Measurements from ENCODE around the gene ID2. TPM values are rescaled to one million over a fixed set of nuclear protein-coding genes. Genes with fewer than 3 reads are reported as not detected.
A peak's percentile ranks its signal among the peaks of the same experiment; 100 is the strongest.

The ID2 gene
- total and polyA plus RNA-seq, 2 of the 13 experiments (the other 11 are each of a cell fraction or from before 2014, with no cell fraction given), result 214 to 719 TPM

DNA sequence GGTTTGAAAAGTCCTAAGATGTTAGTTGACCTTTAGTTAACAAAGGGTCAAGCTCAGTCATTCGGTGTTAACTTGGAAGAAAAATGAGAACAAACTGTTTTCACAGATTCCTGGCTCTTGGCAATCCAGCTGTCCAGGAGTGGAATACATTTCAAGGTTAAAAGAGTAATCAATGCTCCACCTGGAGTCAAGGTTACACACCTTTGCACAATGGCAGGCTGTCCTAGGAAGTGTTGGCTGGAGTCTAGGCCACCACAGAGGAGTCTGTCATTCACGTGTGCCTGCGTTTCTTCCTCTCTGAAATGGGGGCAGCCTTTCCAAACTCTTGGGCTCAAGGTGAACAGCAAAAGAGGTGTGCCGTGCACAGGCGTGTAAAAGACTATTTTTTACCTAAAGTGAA is 6.3 kb upstream of the ID2 start (continued):
- TF ChIP-seq, protein P1, sequence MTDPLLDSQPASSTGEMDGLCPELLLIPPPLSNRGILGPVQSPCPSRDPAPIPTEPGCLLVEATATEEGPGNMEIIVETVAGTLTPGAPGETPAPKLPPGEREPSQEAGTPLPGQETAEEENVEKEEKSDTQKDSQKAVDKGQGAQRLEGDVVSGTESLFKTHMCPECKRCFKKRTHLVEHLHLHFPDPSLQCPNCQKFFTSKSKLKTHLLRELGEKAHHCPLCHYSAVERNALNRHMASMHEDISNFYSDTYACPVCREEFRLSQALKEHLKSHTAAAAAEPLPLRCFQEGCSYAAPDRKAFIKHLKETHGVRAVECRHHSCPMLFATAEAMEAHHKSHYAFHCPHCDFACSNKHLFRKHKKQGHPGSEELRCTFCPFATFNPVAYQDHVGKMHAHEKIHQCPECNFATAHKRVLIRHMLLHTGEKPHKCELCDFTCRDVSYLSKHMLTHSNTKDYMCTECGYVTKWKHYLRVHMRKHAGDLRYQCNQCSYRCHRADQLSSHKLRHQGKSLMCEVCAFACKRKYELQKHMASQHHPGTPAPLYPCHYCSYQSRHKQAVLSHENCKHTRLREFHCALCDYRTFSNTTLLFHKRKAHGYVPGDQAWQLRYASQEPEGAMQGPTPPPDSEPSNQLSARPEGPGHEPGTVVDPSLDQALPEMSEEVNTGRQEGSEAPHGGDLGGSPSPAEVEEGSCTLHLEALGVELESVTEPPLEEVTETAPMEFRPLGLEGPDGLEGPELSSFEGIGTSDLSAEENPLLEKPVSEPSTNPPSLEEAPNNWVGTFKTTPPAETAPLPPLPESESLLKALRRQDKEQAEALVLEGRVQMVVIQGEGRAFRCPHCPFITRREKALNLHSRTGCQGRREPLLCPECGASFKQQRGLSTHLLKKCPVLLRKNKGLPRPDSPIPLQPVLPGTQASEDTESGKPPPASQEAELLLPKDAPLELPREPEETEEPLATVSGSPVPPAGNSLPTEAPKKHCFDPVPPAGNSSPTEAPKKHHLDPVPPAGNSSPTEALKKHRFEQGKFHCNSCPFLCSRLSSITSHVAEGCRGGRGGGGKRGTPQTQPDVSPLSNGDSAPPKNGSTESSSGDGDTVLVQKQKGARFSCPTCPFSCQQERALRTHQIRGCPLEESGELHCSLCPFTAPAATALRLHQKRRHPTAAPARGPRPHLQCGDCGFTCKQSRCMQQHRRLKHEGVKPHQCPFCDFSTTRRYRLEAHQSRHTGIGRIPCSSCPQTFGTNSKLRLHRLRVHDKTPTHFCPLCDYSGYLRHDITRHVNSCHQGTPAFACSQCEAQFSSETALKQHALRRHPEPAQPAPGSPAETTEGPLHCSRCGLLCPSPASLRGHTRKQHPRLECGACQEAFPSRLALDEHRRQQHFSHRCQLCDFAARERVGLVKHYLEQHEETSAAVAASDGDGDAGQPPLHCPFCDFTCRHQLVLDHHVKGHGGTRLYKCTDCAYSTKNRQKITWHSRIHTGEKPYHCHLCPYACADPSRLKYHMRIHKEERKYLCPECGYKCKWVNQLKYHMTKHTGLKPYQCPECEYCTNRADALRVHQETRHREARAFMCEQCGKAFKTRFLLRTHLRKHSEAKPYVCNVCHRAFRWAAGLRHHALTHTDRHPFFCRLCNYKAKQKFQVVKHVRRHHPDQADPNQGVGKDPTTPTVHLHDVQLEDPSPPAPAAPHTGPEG (CRISPR knock-in tag; IDR thresholded peaks at IDR 0.05), result no peak
- TF ChIP-seq MEF2D (CRISPR knock-in tag; IDR thresholded peaks at IDR 0.05), result 0 out of 2 replicates have a peak, but pooled peaks have one; percentile 40
- TF ChIP-seq ZBTB1 (CRISPR knock-in tag; IDR thresholded peaks at IDR 0.05; ENCODE audit: borderline replicate concordance), result no peak
- TF ChIP-seq, protein P2, sequence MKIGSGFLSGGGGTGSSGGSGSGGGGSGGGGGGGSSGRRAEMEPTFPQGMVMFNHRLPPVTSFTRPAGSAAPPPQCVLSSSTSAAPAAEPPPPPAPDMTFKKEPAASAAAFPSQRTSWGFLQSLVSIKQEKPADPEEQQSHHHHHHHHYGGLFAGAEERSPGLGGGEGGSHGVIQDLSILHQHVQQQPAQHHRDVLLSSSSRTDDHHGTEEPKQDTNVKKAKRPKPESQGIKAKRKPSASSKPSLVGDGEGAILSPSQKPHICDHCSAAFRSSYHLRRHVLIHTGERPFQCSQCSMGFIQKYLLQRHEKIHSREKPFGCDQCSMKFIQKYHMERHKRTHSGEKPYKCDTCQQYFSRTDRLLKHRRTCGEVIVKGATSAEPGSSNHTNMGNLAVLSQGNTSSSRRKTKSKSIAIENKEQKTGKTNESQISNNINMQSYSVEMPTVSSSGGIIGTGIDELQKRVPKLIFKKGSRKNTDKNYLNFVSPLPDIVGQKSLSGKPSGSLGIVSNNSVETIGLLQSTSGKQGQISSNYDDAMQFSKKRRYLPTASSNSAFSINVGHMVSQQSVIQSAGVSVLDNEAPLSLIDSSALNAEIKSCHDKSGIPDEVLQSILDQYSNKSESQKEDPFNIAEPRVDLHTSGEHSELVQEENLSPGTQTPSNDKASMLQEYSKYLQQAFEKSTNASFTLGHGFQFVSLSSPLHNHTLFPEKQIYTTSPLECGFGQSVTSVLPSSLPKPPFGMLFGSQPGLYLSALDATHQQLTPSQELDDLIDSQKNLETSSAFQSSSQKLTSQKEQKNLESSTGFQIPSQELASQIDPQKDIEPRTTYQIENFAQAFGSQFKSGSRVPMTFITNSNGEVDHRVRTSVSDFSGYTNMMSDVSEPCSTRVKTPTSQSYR (CRISPR knock-in tag; IDR thresholded peaks at IDR 0.05; ENCODE audit: borderline replicate concordance), result peak; percentile 49; the same call in 1 of the 2 replicates
- TF ChIP-seq HNF4A (CRISPR knock-in tag; IDR thresholded peaks at IDR 0.05), result peak; percentile 84
- TF ChIP-seq ZSCAN31 (CRISPR knock-in tag; IDR thresholded peaks at IDR 0.05; ENCODE audit: low read depth), result peak; percentile 72; the same call in 1 of the 2 replicates
- TF ChIP-seq, protein P3, sequence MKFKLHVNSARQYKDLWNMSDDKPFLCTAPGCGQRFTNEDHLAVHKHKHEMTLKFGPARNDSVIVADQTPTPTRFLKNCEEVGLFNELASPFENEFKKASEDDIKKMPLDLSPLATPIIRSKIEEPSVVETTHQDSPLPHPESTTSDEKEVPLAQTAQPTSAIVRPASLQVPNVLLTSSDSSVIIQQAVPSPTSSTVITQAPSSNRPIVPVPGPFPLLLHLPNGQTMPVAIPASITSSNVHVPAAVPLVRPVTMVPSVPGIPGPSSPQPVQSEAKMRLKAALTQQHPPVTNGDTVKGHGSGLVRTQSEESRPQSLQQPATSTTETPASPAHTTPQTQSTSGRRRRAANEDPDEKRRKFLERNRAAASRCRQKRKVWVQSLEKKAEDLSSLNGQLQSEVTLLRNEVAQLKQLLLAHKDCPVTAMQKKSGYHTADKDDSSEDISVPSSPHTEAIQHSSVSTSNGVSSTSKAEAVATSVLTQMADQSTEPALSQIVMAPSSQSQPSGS (CRISPR knock-in tag; IDR thresholded peaks at IDR 0.05), result peak; percentile 43; the same call in 1 of the 2 replicates
- no peak for TF ChIP-seq CBFB (CRISPR knock-in tag; IDR thresholded peaks at IDR 0.05)
- TF ChIP-seq RFX1 (IDR thresholded peaks at IDR 0.05), result peak; percentile 7; the same call in 1 of the 2 replicates
- TF ChIP-seq, protein P4, sequence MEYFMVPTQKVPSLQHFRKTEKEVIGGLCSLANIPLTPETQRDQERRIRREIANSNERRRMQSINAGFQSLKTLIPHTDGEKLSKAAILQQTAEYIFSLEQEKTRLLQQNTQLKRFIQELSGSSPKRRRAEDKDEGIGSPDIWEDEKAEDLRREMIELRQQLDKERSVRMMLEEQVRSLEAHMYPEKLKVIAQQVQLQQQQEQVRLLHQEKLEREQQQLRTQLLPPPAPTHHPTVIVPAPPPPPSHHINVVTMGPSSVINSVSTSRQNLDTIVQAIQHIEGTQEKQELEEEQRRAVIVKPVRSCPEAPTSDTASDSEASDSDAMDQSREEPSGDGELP (IDR thresholded peaks at IDR 0.05; ENCODE audit: borderline replicate concordance, low read depth), result peak; percentile 88
- peak; percentile 70 for TF ChIP-seq ZNF263 (CRISPR knock-in tag; IDR thresholded peaks at IDR 0.05)
- TF ChIP-seq, protein P5, sequence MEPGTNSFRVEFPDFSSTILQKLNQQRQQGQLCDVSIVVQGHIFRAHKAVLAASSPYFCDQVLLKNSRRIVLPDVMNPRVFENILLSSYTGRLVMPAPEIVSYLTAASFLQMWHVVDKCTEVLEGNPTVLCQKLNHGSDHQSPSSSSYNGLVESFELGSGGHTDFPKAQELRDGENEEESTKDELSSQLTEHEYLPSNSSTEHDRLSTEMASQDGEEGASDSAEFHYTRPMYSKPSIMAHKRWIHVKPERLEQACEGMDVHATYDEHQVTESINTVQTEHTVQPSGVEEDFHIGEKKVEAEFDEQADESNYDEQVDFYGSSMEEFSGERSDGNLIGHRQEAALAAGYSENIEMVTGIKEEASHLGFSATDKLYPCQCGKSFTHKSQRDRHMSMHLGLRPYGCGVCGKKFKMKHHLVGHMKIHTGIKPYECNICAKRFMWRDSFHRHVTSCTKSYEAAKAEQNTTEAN (CRISPR knock-in tag; conservative IDR thresholded peaks at IDR 0.05), result 0 out of 2 replicates have a peak, but pooled peaks have one; percentile 55
- TF ChIP-seq ZNF790 (CRISPR knock-in tag; IDR thresholded peaks at IDR 0.05; ENCODE audit: borderline replicate concordance), result no peak
- no peak for TF ChIP-seq AGO2 (optimal IDR thresholded peaks at IDR 0.05; ENCODE audit: low read depth, low read length)
- peak; percentile 92 for TF ChIP-seq SKI (IDR thresholded peaks at IDR 0.05; ENCODE audit: partially characterized antibody)
- TF ChIP-seq ZNF468 (CRISPR knock-in tag; IDR thresholded peaks at IDR 0.05), result no peak
- TF ChIP-seq, protein P6, sequence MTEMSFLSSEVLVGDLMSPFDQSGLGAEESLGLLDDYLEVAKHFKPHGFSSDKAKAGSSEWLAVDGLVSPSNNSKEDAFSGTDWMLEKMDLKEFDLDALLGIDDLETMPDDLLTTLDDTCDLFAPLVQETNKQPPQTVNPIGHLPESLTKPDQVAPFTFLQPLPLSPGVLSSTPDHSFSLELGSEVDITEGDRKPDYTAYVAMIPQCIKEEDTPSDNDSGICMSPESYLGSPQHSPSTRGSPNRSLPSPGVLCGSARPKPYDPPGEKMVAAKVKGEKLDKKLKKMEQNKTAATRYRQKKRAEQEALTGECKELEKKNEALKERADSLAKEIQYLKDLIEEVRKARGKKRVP (CRISPR knock-in tag; IDR thresholded peaks at IDR 0.05), result no peak

Data from HepG2 (cell line).